Amniotic epithelial cell (primary cell): ENCODE measurements around the gene NSD1.
"Not testable (repeated sequence)": the region's sequence is repeated elsewhere in the genome, so short reads cannot be mapped to it uniquely, and the experiment has no call there.

Experiments
- DNase-seq: peaks from one replicate; pipeline ENCODE4 v3.0.0-alpha.2; 2010; ENCODE audit warnings: low read depth

NSD1 gene

DNA sequence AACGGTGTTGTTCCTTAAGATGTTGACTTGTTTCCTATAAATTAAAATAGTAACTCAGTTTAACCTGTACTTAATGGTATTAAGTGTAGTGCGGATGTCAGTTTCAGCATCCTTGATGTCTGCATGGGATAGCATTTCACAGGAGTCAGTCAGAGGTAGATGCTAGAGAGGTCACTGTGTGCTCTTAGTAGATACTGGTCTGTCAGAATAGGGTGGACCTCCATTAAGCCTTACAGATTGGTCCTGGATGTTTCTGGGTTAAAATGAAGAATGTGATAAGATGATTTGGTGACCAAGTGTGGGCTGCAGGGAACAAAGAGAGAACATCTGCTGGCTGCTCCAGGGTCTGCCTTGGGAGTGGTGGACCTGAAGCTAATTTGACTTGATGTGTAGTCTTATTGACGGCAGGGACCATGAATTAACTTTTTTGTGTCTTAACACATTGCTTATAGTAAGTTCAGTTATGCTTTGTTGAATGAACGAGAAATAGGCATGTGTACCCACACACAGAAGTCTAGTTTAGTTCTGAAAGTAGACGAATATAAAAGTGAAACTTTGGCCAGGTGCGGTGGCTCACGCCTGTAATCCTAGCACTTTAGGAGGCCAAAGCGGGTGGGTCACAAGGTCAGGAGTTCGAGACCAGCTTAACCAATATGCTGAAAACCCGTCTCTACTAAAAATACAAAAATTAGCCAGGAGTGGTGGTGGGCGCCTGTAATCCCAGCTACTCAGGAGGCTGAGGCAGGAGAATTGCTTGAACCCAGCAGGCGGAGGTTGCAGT, 157.4 kb downstream of the NSD1 start:
- no peak for DNase-seq

DNA sequence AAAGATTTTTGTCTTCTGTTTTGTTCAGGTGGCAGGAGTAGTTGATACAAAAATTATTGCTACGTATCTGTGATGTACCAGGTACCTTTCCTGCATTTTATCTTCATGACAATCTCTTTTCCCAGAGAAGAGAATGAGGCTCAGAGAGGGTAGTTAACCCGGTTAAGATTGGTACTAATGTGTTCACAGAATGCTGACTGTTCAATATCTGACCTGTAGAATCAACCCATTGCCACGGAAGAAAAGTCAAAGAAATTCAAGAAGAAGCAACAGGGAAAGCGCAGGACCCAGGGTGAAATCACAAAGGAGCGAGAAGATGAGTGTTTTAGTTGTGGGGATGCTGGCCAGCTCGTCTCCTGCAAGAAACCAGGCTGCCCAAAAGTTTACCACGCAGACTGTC, 158.2 kb downstream of the NSD1 start:
- DNase-seq = no peak

DNA sequence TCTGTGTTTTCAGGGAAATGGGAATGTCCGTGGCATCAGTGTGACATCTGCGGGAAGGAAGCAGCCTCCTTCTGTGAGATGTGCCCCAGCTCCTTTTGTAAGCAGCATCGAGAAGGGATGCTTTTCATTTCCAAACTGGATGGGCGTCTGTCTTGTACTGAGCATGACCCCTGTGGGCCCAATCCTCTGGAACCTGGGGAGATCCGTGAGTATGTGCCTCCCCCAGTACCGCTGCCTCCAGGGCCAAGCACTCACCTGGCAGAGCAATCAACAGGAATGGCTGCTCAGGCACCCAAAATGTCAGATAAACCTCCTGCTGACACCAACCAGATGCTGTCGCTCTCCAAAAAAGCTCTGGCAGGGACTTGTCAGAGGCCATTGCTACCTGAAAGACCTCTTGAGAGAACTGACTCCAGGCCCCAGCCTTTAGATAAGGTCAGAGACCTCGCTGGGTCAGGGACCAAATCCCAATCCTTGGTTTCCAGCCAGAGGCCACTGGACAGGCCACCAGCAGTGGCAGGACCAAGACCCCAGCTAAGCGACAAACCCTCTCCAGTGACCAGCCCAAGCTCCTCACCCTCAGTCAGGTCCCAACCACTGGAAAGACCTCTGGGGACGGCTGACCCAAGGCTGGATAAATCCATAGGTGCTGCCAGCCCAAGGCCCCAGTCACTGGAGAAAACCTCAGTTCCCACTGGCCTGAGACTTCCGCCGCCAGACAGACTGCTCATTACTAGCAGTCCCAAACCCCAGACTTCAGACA, 160.4 kb downstream of the NSD1 start:
- DNase-seq = no peak

DNA sequence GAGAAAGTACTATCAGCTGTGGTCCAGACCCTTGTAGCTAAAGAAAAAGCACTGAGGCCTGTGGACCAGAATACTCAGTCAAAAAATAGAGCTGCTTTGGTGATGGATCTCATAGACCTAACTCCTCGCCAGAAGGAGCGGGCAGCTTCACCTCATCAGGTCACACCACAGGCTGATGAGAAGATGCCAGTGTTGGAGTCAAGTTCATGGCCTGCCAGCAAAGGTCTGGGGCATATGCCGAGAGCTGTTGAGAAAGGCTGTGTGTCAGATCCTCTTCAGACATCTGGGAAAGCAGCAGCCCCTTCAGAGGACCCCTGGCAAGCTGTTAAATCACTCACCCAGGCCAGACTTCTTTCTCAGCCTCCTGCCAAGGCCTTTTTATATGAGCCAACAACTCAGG, 161.1 kb downstream of the NSD1 start:
- DNase-seq = no peak

DNA sequence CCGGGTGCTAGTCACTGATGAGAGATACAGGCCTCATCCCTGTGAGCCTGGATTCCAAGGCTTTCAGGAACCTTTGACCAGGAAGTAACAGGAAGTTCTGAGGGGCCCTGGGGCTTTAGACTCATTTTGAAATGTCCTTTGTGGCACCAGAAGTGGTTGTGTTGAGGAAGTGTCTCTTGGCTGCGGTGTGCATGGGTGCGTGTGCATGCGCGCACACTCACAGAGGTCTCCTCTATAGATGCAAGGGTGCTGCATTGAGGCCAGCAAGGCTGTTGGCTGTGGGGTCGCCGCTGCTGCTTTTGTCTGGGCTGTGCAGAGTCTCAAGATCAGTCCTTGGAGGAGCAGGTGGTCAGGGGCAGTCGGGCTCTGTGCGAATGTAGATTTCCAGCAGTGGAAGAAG, 162.4 kb downstream of the NSD1 start:
- DNase-seq = no peak

DNA sequence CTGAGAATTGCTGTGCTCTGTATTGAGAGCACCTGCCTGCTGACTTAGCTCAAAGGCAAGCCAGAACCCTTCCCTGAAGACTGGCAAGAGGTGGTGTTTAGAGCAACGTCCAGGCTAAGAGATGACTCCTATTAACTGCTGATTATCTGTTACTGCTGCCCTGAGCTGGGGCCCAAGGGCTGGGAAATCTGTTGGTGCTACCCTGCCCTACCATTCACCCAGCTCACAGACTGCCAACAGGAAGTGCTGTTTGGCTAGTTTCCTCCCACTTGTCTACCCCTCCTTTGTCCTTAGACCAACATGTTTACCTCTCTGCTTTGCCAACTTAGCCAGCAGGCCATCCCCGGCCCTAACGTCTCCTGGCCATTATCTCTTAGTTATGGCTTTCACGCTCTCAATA, 163.0 kb downstream of the NSD1 start:
- no peak for DNase-seq

DNA sequence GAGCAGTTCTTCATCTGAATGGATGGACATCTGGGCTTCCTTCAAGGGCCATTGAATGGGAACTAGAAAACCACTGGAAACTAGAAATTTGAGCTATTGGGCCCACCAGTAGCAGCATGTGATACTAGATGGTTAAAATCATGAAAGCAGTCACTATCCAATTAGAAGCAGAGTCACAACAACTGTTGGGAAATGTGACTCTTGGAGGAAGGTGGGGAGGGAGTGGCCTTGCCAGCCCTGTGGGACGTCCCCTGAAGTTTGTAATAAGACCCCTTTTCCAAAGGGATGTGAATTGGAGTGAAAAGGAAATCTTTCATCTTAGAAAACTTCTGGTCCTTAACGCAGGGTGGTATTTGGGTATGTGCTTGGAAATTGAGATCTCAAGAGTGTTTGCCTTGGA, 164.3 kb downstream of the NSD1 start:
- DNase-seq = no peak

DNA sequence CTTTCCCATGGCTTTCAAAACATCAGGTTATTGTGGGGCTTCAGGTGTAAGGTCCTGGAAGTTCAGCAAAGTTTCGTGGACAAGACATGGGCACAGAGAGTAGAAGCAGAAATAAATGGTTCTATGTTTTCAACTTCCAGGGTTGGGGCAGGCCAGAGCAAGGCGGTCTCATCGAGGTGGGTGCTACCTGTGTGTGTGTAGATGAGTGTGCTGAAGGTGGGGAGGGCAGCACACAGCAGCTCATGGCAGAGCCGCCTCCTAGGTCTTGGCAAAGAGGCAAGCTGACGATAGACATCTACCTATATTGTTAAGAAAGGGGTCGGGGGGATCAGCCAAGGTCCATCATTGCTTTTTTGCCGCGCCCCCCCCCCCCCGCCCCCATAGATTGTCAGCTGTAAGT, 166.1 kb downstream of the NSD1 start:
- DNase-seq = no peak

DNA sequence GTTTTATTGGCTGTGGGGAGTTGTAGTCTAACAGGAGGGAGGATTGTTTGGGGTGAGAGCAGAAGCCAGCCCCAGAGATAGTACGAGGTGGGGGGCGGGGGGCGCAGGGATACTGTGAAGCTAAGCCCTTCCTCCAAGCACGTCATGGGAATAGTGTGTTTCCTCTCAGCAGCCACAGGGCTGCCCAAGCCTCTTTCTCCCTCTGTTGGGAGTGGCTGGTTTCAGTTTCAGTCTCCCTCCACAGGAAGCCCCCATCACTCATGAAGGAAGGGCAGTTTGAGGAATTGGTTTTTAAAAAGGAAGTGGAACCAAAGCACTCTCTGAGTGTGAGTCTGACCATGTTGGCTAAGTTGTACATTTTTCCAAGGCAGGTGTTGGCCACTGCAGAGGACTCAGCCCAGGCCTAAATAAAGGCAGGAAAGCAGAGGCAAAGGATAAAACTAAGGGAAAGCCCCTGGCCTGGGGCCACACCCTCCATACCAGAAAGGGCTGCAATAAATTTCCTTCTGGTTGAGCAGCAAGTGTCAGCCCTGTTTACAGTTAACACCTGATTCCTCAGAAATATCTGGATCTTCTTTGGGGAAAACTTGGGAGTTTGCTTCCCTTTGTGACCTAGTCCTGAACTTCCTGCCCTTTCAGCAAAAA, 166.8 kb downstream of the NSD1 start:
- peak; percentile 70 for DNase-seq

DNA sequence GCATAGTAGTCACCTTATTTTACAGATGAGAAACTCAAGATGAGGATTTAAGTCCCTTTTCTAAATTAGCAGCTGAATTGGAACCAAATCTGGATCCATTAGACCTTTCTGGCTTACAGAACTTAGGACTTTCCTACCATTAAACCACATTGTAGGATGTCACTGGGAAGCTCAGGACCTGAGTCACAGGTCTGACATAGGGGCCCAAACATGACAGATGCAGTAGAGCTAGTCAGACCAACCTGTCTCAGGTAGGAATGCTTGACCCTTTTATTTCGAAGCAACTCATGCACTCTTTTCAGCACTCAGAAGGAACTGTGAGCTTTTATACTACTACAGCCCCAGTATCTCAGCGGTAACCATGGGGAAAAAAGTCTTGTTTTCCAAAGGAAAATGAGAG, 167.4 kb downstream of the NSD1 start:
- DNase-seq = no peak

DNA sequence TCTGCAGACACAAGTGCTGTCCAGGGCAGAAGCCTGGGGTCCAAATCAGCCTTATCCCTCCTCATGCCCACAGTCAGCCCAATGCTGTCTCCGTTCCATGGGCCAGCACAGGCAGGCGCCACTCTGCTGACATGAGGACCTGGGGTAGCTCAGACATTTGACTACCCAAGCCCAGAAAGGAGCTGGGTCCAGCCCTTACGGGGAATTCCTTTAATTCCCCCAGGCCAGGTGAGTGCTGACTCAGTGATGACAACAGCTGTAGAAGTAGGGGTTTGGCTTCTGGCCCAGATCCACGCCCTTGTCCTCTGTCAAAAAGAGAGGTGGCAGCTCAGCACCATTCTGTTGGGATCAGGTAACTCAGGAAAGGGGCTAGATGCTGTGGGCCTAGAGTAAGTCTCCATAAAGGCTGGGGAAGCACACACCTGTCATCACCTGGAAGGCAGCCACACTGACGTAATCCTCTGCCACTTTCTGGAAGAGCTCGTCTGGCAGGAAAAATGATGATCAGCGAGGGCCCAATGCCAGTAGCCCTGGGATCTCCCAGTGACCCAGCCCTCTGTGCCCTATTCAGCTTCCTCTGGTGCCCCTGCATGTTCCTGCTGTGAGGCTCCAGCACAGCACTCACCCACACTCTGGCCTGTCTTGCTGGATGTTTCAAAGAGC, 168.1 kb downstream of the NSD1 start:
- DNase-seq = no peak

DNA sequence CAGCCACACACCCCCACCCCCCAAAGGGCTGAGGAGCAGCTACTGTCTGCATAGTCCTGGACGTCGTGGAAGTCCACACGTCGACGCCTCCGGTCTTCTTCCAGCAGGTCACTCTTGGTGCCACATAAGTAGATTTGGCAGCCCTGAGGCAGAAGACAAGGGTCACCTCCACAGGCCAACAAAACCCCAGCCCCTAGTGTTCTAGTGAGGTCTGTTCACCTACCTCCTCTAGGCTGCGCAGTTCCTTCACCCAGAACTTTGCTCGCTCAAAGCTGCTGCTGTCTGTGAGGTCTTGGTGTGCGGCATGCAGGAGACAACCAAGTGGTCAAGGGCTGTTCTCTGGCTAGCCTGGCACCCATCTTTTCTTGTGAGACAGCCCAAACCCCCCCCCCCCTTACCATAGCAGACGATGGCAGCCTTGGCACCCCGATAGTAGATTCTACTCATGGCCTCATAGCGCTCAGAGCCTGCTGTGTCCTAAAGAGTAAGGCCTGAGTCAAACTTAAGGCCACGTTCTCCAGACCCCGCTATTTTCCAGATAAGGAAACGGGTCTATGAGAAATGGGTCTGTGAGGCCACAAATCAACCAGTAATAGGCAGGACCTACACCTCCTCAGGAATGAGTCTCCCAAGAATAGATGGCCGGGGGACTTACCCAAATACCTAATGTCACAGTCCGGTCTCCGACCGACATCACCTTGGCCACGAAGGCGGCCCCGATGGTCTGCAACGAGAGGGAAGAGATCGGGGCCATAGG, 169.0 kb downstream of the NSD1 start:
- DNase-seq = peak; percentile 37

DNA sequence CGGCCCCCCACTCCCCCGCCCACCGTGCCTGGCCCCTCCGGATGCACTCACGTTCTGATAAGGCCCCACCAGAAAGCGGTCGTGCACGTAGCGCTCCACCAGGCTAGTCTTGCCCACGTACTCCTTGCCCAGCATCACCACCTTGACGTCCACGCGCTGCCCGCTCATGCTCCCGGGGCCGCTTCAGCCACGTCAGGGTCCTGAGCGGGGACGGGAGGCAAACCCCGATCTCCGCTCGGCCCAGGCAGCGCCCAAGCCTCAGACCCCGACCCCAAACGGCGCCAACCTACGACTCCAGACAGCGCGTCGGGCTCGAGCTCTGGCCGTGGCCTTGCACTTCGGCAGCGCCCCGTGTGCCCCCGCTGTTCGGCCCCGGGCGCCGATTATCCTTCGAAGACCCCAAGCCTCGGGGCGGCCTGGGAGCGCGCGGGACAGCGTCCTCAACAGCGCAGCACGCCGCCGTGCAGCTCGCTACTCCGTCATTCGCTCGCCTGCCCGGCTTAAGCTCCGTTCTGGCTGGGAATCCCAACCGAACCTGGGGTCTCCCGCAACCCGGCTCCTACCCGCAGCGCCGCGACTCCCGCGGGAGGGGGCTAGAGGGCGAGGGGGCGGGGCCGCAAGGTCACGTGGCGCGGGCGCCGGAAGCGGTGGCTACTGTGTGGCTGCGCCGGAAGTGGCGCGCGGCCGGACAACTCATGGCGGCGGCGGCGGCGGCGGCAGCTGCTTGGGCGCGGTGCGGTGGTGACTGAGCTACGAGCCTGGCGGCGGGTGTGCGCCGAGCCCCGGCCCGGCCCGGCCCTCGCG, 169.8 kb downstream of the NSD1 start, which contains the start of the genes PRELID1 and RAB24:
PRELID1 (plus strand) TSS at position 679 of the 804 bp plus-strand sequence. CDS start 187 bp downstream, outside the sequence.
RAB24 (minus strand) TSS at position 599 of the 804 bp plus-strand sequence; CDS start at position 168, 431 bp downstream.
- peak; percentile 61 for DNase-seq

DNA sequence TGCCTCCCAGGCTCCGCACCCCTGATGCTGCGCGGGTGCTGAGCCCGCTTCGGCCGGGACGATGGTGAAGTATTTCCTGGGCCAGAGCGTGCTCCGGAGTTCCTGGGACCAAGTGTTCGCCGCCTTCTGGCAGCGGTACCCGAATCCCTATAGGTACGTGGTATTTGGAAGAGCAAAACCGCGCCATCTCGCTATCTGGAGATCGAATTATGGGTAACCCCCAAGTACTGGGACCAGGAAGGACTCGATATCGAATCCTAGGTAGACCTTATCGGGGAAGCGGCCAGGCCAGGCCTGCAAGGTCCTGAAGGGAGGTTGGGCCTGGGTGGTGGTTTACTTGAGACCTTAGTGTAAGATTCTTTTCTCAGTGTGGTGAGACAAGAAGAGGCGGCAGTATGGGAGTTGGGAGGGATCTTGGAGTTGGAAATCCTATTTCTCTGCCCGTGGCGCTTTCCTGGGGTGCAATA, 170.4 kb downstream of the NSD1 start:
- DNase-seq = no peak

DNA sequence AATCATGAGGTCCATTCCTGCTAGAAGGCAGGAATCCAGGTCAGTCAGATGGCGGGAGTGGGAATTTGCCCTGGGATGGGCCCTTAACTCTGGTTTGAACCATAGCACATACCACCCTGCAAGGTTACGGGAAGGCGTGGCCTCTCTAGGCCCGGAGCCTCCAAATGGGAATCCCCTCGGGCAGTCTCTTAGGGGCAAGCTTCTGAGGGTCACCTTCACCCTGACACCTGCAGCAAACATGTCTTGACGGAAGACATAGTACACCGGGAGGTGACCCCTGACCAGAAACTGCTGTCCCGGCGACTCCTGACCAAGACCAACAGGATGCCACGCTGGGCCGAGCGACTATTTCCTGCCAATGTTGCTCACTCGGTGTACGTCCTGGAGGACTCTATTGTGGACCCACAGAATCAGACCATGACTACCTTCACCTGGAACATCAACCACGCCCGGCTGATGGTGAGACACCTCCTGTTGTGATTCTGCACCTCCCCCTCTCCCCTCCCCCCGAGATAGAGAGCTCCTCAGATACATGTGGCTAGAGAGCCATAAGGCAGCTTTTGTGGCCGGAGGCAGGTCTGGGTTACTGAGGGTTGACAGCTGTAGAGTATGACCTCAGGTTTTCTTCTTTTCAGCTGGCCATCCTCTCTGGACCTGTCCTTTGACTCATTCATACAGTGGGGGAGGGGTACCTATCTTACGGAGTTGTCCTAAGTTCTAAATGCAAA, 171.0 kb downstream of the NSD1 start:
- peak; percentile 58 for DNase-seq

DNA sequence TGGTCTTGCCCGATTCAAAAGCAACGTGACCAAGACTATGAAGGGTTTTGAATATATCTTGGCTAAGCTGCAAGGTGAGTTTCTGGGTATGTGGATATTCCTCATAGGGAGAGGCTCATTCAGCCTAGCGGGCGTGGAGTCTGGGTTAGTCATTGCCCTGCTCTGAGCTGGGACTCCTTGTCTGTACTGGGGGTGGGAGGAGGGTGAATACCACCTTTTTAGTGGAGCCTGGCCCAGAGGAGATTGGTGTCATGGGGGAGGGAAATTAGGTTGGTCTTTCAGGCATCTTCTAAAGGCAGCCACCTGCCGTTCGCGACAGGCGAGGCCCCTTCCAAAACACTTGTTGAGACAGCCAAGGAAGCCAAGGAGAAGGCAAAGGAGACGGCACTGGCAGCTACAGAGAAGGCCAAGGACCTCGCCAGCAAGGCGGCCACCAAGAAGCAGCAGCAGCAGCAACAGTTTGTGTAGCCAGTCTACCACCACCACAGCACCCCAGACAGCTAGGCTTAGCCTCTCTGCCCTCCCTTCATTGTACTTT, 172.6 kb downstream of the NSD1 start:
- not testable (repeated sequence) for DNase-seq

DNA sequence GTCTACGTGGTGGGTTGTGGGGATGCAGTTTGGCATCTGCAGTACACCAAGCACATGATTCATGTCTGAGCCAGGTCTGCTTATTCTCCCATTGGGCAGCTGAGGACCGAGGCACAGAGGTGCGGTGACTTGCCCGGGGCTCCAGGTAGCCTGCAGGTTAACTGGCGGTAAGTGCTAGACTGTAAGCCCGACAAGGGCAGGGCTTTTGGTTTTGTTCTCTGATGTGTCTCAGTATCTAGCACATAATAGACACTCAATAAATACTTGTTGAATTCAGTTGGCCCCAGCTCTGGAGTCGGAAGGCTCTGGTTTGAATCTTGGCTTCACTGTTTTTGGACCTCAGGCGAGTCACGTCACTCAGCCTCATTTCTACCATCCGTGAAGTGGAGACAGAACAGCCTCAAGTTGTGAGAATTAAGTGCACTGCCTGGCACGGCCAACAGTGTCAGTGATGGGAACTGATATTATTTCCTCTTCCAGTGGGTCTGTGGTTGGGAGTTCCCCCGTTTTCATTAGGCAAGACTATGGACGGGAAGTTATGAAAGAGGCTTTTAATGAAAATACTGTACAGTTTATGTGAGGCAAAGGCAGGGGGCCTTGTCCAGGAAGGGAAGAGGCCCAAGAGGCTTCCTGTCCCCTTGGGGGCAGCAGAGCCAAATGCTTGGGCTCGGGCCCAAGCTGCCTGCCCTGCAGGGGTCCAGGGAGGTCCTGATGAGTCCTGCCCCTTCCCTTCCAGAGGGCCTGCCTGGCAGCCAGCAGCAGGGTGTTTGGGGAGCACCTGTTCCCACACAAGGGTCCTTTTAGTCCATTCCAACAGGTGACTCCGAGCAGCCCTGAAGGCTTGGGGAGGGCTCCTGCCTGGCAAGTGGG, 173.3 kb downstream of the NSD1 start:
- peak; percentile 88 for DNase-seq

DNA sequence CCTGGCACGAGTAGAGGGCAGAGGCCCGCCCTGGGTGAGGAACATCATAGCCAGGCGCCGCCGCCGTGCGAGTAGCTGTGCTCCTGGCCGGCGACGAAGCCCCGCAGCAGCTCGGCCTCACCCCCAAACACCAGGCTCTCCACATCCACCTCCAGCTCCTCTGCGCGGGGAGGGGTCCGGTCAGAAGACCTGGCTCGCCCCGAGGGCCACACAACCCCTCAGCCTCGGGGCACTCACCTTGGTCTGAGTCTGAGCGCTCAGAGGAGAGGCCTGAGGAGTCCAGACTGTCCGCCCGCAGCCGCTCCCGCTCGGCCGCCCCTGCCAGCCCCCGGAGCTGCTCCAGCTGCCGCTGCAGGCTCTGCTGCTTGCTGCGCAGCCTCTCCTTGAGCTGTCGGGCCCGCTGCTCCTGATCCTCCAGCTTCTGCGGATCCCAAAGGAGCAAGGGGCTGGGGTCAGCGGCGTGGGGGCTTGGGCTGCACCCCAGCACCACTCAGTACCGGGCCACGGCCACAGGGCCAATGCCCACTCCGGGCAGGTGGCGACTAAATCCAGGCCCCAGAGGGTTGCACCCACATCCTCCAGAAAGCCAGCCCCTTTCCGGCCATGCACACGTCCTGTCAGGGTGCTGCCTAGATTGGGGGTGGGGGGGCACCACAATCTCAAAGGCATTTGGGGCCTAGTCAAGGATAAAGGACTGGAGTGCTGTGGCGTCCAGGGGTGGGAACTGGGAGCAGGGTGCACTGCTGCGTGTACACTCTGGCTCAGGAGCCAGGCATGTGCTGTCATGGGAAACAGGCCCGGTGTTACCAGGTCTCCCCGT, 174.2 kb downstream of the NSD1 start:
- DNase-seq = no peak
